Limb (tissue), 2 donors: Measurements from ENCODE around the gene HIVEP1.

Experiments
- DNase-seq, 2 donors: peaks; one replicate each; pipeline ENCODE4 v3.0.0-alpha.2; 2016; ENCODE audit errors: extremely low spot score in 2 of 2

The HIVEP1 gene

DNA sequence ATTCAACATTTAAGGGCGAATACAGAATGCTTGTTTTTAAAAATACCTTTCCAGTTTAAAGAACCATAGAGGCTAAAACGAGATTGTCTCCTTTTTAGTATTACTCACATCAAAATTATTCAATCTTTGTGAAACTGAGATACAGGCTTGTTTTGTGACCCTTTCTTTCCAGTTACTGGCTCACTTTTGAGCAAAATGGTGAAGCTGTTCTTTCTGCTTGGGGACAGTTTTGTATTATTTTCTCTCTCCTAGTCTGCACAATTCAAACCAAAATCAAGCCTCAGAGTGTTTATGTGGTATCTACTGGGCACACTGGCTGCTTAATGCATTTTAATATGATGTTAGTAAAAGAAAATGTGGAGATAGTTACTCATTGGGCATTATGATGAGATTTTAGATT, 36.5 kb downstream of the HIVEP1 start:
- no peak for DNase-seq

DNA sequence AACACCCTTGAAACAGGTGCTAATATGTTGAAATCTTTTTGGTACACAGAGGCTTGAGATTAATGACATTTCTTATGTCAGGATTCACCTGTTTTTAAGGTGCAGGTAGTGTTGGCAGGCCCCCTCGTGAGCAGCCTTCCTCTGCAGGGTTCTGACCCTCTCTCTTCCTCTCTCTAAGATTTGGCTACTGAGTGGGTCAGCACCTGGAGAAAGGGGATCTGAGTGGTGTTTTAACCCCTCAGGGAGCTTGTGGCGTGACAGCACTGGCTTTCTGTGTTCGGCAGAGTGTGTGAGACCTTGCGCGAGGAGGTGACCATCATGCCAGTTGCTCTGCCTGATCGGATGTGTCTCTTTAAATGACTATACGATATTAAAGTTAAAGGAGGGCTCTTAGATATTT, 37.1 kb downstream of the HIVEP1 start:
- DNase-seq, result no peak

DNA sequence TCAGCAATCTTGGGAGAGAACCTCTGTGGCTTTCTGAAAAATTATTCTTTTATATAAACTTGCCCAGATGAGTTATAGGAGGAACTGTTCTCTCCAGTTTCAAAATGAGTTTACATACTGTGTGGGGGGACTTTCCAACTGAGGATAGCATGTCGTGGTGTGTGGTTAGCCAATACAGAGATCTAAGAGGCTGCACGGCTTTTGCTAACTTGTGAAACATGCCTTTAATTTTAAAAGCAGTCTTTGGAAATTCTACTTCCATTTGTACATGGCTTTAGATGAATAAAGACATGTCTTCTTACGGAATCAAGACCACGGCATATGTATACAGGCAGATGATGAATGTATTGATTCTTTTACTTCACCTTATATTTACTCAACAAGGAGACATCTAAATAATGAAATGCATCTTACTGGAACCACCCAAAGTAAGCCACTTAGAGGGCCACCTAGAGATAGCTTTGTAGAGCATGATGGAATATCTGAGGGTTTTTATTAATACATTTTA, 39.8 kb downstream of the HIVEP1 start:
- DNase-seq, result no peak

DNA sequence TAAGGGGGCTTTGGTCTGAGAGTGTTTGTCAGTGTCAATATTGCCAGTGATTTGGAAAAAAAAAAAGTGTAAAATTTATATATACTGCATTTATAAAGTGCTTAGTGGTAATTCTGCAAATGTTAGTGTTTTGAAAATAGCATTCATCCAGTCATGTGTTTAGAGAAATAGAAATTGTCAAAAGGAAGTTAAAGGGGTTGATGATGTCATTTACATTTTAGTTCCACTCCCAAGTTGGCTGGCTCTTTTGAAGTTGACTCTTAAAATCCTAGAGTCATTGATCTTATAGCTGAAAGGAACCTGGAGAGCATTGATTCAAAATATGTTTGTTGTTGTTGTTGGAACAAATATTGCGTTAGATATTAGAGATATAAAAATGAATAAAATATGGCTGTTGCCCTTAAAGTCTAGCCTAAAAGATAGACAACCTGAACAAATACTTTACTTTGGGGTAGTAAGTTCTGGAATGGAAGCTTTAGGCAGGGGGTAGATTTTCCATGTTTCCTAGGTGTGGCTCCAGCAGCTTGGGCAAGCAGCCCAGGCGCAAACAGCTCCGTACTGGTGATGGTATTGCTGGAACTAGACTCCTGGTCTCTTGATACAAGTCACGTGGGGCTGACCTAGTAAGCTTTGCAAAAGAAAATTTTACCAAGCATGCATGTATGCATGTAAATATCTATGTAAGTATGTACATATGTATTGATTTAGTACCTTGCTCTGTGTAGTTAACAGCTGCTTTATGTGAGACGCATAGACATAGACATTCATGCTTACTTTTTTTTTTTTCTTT, 46.3 kb downstream of the HIVEP1 start:
- no peak for DNase-seq

DNA sequence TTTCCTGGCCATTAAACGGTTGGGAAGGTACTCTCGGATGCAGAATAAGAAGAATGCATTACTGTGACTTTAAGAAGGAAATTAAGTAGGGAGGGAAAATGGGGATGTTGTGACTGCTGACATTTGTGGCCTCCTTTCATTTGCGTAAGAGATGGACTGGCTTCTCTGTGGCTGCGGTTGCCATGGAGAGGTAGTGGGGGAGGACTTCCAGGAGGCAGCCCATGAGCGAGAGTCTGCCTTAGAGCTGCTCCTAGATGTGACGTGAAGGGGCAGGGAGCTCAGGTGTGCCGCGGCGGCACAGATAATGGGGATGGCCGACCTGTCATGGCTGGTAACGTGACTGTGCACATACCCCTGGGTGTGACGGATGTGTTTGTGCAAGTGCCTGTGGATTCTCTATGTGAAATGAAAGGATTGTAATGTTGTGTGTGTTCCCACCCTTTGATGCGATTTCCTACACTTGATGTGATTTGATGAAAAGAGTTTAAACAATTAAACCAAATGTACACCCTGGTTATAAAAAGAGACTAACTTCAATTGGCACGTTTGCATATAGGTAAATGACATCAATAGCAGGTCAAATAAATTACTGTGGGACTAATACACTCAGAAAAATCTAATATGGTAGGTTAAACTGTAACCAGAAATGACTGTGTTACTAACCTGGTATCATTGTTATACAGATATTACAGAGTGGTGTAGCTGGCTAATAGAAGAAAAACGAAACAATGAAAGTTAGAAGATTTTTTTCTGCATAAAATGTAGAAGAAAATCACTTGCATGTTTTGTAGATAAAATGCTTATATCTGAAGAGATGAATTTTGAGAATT, 48.9 kb downstream of the HIVEP1 start:
- DNase-seq, result peak in 1 of 2 donors; percentile 53

DNA sequence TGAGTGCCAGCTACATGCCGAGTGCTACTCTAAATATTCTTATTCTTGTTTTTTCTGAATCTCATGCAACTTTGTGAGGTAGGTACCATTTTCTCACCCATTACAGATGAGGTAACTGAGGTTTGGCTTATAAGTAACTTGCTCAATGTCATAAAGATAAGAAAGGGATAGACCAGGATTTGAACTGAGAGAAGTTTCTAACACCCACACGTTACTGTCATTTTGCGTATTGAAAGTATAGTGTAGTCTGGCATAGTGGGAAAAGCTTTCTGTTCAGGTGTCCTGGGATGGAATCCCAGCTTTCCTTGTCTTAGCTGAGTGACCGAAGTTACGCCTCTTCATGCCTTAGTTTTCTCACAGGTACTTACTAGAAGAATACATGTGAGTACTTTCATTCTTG, 50.5 kb downstream of the HIVEP1 start:
- DNase-seq, result no peak

DNA sequence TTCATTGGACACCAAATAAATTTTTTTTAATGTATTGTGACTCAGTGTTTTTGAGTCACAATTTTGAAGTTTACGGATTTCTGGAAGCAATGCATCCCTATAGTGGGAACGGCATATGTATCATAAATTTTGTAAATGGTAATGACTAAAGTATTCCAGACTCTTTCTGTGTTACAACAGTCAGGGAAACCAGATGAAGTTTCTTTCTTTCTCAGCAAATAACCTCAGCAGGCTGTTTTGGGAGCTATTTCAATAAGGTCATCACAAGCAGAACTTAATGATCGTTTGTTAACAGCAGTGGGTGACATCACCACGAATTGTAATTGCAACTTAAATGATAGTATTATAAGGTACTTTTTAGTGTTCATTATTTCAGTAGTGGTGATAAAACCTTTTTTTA, 52.0 kb downstream of the HIVEP1 start:
- DNase-seq, result no peak

DNA sequence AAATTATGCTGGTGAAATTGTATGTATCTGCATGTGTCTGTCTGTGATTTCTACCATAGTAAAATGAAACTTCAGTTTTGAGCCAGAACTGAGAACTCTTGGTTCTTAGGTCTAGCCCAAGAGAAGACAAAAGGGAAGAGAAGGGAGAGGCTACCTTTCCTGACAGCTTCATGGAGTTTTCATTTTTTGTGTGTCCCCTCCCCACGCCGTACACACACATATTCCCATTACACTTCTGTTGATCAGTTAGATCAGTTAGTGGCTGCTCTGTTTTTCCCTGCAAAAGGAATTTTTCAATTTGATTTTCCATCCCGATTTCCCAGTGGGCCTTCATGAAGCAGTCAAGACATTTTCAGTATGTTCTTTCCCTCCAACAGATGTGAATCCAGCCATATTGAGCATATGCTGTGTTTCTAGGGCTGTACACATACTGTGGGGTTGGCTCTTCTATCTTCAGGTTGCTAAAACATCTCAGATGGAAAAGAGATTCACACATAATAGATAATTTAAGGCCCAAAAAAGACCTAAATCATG, 52.5 kb downstream of the HIVEP1 start:
- no peak for DNase-seq

DNA sequence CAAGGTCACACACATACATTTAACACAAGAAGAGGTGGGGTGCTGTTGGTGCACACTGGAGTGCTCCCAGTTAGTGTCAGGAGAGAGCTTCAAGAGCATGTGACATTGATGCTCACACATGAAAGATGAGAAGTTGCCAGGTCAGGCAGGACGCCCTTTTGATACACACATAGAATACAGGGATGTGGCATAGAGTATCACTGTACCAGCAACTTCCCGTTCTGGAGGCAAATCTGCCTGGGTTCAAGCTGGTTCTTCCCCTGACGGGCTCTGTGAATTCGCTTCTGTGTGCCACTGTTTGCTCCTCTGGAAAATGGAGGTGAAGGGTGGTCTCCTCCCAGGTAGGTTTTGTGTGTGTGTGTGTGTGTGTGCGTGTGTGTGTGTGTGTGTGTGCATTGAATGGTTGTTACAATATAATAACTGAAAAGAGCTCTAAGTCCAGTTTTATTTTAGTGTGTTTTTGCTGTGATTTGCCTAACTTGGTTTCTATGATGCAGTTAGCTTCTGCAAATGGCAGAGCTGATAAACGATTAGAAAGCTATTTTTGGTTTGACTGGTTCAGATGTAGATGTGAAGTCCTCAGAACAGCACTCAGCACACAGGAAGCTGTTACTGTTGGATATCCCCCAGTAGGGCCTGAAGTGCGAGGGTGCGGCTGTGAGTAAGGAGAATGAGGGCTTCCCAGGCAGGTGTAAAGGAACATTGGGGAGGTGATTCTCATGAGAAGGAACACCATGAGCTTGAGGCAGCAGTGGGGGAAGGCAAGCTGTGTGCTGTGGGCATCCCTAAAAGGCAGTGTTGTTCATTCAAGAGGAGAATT, 53.4 kb downstream of the HIVEP1 start:
- no peak for DNase-seq

DNA sequence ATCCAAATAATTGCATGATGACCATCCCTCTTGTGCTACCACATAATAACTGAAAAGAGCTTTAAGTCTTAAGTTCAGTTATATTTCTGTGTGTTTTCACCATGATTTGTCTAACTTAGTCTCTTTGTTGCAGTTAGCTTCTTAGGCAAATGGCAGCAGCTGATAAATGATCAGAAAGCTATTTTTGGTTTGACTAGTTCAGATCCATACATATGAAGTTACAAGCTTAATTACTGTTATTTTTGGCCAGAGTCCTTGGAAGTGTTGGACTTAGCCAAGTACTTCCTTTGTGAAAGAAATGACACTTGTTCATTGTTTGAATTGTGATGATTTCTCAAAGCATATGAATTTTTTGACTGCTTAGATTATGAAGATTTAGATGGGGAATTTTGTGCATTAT, 54.2 kb downstream of the HIVEP1 start:
- DNase-seq, result no peak

DNA sequence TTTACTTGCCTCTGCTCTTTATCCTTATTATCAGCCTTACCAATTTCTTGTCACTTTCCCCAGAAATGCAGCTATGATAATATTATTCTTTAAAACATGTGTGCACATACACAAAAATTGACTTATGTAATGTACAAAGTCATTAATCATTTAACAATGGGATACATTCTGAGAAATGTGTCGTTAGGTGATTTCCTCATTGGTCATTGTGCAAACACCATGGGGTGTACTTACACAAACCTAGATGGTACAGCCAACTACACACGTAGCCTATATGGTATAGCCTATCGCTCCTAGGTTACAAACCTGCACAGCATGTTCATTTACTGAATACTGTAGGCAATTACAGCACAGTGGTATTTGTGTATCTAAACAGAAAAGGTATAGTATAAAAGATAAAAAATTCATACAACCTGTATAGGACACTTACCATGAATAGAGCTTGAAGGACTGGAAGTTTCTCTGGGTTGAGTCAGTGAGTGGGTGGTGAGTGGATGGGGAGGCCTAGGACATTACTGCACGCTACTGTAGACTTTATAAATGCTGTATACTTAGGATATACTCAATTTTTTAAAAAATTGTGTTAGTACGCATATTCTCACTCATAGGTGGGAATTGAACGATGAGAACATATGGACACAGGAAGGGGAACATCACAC, 56.9 kb downstream of the HIVEP1 start:
- DNase-seq, result no peak

DNA sequence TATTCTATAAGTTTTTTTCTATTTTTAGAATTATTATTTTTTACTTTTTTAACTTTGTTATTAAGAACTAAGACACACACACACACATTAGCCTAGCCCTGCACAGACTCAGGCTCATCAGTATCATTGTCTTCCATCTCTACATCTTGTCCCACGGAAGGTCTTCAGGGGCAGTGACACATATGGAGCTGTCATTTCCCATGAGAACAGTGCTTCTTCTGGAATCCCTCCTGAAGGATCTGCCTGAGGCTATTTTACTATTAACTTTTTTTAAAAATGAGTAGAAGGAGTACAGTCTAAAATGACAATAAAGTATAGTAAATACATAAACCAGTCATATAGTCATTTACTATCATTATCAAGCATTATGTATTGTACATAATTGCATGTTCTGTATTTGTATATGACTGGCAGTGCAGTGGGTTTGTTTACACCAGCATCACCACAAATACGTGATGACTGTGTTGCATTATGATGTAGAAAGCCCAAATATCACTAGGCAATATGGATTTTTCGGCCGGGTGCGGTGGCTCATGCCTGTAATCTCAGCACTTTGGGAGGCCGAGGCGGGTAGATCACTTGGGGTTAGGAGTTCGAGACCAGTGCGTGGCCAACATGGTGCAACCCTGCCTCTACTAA, 57.9 kb downstream of the HIVEP1 start:
- no peak for DNase-seq

DNA sequence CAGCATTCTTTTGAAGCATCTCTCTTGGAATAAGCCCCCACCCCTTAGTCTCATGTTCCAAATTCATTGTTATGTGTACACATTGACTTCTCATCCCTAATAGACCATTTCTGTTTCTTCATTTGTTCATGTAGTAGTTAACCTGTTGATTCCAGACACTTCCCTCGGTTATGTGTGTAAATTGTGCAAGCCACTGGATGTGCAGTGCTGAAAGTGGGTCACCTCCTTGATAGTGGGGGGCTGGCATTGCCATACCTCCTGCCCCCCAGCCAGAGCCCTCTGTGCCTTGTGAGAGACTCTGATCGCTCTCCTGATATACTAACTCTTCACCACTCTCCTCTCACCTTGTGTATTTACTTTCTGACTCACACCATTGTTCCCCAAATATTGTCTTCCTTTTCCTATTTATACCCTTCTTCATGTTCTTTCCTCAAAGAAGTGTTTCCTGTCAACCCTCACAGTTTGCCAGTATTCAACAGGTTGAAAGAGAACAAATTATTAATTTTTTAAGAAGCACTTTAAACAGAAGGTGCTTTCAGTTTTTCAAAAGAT, 59.0 kb downstream of the HIVEP1 start:
- no peak for DNase-seq

DNA sequence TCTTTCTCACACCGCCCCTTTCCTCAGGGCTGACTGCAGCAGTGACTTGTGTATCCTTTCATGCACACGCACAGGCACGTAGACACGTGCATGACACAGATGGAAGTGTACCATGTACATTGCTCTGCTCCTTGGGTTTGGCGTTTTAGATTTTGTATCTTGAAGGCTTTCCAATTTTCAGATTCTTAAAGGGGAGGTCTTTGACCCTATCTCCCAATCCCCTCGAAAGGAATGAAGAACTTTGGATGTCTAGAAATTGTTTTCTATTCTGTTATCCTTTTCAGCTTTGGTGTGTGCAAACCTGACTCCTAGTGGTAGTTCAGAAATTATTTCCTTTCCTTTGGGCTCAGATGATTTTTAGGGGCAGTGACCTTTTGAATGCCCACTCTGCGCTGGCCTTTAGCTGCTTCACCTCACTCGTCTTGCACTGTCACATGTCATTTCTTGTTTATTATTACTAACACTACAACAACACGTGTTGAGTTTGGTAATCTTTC, 63.0 kb downstream of the HIVEP1 start:
- no peak for DNase-seq

DNA sequence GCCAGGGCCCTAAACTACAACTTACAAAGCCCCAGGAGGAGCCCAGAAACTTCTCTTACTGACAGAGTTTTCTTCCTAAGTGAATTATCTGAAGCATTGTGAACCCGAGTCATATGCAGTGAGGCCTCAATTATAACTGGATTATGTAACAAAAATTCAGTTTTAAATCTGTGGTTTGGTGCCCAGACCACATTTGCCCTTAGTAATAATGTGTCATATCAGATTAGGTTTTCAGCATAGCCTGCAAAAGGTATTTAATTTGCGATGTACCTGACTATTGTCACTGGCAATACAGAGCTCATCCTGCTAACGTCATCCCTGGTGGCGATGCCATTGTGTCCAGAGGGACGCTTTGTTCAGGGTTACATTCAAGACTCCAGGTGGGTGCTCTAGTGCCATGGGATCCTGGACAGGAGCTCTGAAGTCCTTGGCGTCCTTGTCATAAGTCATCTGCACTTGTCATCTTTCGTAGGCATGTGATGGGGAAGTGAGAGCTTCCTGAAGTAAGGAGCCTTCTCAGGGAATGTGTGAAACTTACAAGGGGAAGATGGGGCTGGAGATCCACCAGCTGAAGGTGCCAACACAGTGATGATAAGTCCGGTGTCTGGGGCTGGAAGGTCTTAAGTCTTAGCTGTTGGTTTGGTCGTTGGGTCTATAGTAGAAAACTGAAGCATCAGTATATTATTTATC, 65.1 kb downstream of the HIVEP1 start:
- DNase-seq, result no peak

DNA sequence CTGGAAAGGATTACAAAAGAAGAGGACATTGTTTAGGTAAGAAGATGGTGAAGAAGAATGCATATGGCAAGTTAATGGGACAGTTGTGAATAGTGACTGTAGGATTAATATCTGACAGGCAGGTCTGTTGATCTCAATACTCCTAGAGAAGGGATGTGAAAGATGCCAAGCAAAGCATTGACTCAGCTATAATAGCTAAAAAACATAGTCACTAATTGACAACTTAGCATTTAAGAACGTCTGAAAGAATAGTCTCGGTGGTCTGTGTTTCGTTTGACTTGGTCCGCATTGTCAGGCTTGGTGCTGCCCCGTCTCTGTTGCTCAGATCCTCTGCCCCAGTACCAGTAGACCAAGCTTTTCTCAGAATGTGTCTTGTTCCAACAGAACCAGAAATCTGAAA, 65.9 kb downstream of the HIVEP1 start:
- no peak for DNase-seq

DNA sequence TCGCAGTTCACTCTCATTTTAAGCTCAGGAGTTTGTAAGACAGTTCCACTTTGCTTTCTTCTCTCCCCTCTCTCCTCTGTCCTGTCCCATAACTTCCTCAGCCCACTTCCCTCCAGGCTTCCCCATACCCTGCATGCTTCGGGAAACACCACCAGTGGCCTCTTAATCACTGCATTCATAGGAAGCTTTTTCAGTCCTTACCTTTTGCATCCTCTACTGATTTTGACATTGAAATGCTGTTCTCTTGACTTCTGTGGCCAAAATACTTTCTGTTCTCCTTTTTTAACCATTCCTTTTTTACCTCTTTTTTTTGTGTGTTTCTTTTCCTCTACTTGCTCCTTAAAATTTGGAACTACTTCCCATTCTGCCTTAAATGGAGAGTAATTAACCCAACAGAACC, 69.7 kb downstream of the HIVEP1 start:
- no peak for DNase-seq

DNA sequence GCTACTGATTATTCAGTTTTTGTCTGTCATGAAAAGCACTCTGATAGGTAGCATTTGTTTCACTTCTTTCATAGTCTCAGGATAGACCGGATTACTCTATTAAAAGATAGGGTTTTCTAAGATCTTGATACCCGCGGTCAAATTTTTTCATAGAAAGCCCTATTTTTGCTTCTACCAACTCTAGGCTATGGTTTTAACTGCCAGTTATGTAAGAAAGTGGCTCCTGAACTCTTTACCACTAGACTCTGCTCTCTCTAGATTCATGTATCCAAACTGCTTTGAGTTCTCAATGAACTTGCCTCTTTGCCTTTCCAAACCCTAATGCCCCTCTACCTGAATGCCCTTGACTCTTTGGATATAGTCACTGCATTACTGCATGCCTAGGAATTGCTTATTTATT, 70.3 kb downstream of the HIVEP1 start:
- no peak for DNase-seq

DNA sequence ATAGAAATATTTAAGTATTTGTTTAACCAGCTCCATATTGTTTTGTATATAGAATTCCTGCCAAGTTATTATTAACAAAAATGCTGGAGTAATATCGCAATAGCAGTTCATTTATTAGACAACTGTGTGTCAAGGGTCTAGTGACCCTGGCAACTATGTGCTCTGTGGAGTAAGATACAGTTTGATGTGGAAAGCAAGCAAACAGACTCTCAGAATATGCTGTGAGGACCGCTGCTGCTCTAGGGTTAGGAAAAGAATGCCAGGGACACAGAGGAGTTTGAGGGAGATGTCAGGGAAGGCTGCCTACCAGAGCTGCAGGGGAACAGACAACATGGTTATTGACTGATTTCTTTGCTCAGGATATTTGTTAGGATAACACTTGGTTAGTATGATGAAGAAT, 71.2 kb downstream of the HIVEP1 start:
- DNase-seq, result no peak
